Measurements from ENCODE around the gene AXIN1. TPM values are rescaled to one million over a fixed set of nuclear protein-coding genes. Genes with fewer than 3 reads are reported as not detected.

The AXIN1 gene
- total RNA-seq, 1 experiment from 2014 or later: 53.3 TPM

- BruUV-seq (replicated peaks): no TSS peak
- Histone ChIP-seq H3K27me3 (ENCODE audit: control insufficient read depth, insufficient read depth, low read length) (no peaks in the 10 kb centered on the region), H3K36me3 (ENCODE audit: control insufficient read depth, insufficient read depth, low read length) (no peaks in the 10 kb centered on the region), H3K4me1 (ENCODE audit: control insufficient read depth, insufficient read depth, low read length) (peaks cover 9% of the 10 kb centered on the region), H3K9me3 (ENCODE audit: control insufficient read depth, insufficient read depth, low read depth, low read length) (no peaks in the 10 kb centered on the region), H3K27ac (ENCODE audit: low read length) (no peak overlapping the region), H3K4me3 (ENCODE audit: low read depth in 2 of 2, low read length in 2 of 2) (no peak overlapping the region)
- ATAC-seq (no peak), DNase-seq (ENCODE audit: low read depth, low spot score) (no peak)
- ChIA-PET POLR2A (interaction anchor here (1.5 kb wide), 1 partner anchor 127 kb away, joined by 3 read pairs; the partner anchor contains the start of gene FAM234A), CTCF (interaction anchor here (0.5 to 1.6 kb wide), 3 partner anchors 150 to 296 kb away, joined by 3 to 12 read pairs (median 7); no protein-coding TSS in a partner anchor)
- in situ Hi-C loops (cut with HindIII; ENCODE audit: low pct_unique_long_range_greater_than_20kb, low sequenced_read_pairs): no loop called here
- TF ChIP-seq SIN3A (IDR thresholded peaks at IDR 0.05; ENCODE audit: borderline replicate concordance, insufficient read depth, low read depth, low read length): no peak
- intact Hi-C loops (cut with micrococcal nuclease; ENCODE audit: unreplicated experiment): no loop called here
Measured at GRCh38 chr16:361341-361871, 8.9 kb upstream of the AXIN1 start.

GRCh38 chr16:360698-361336 lies 8.3 kb upstream of the AXIN1 start:
- DNase-seq (ENCODE audit: low read depth, low spot score): no peak
- TF ChIP-seq CTCF (IDR thresholded peaks at IDR 0.05) (no peak), POLR2AphosphoS5 (IDR thresholded peaks at IDR 0.05; ENCODE audit: low read depth, low read length) (no peak), REST (IDR thresholded peaks at IDR 0.05; ENCODE audit: insufficient read depth in 1 of 2, low read depth in 2 of 2, low read length in 1 of 2) (no peak), SIN3A (IDR thresholded peaks at IDR 0.05; ENCODE audit: borderline replicate concordance, insufficient read depth, low read depth, low read length) (no peak), TCF7L2 (IDR thresholded peaks at IDR 0.05; ENCODE audit: low read depth, low read length) (no peak)
- no peak for ATAC-seq
- BruUV-seq (replicated peaks): no TSS peak
- H3K27ac ChIP-seq (ENCODE audit: low read length): no peak overlapping the region
- H3K4me1 ChIP-seq (ENCODE audit: control insufficient read depth, insufficient read depth, low read length): peaks cover 9% of the 10 kb centered on the region
- H3K4me3 ChIP-seq (ENCODE audit: low read depth in 2 of 2, low read length in 2 of 2): no peak overlapping the region
- intact Hi-C loops (cut with micrococcal nuclease; ENCODE audit: unreplicated experiment) (no loop called here), in situ Hi-C loops (cut with HindIII; ENCODE audit: low pct_unique_long_range_greater_than_20kb, low sequenced_read_pairs) (no loop called here)
- CTCF ChIA-PET: interaction anchor here (0.5 kb wide), 1 partner anchor 150 kb away, joined by 3 read pairs; no protein-coding TSS in a partner anchor
- no peaks in the 10 kb centered on the region for H3K27me3 ChIP-seq (ENCODE audit: control insufficient read depth, insufficient read depth, low read length)
- POLR2A ChIA-PET: no interaction called here
- H3K36me3 ChIP-seq (ENCODE audit: control insufficient read depth, insufficient read depth, low read length): no peaks in the 10 kb centered on the region
- no peaks in the 10 kb centered on the region for H3K9me3 ChIP-seq (ENCODE audit: control insufficient read depth, insufficient read depth, low read depth, low read length)
